Activated naive CD4-positive, alpha-beta T cell treated with anti-CD3 and anti-CD28 coated beads, Interleukin-2, amount 10 ng/mL, durations not matched to agents 7 days and 5 days (primary cell): ENCODE data around the gene MORF4L1.
"Not testable (repeated sequence)": the region's sequence is repeated elsewhere in the genome, so short reads cannot be mapped to it uniquely, and the experiment has no call there.

Experiments used
- CTCF ChIA-PET: fragments of 350-600 bp; sonication (Branson Sonifier 250); formaldehyde crosslinking; loops from one replicate; lab custom pipeline; 2021; ENCODE audit warnings: antibody characterized with exemption; lab: Charles Lee
- DNase-seq: peaks from one replicate; pipeline ENCODE4 v3.0.0-alpha.2; 2020
- H3K27ac Mint-ChIP-seq: one replicate; pipeline ENCODE4 v1.8.0; 2021; ENCODE audit warnings: mild to moderate bottlenecking, moderate library complexity, mixed read lengths
- H3K27me3 Mint-ChIP-seq: one replicate; pipeline ENCODE4 v1.8.0; 2021; ENCODE audit warnings: mild to moderate bottlenecking, mixed read lengths
- H3K36me3 Mint-ChIP-seq: one replicate; pipeline ENCODE4 v1.8.0; 2021; ENCODE audit warnings: mixed read lengths
- H3K4me1 Mint-ChIP-seq: one replicate; pipeline ENCODE4 v1.8.0; 2021; ENCODE audit warnings: mixed read lengths
- H3K4me3 Mint-ChIP-seq: one replicate; pipeline ENCODE4 v1.8.0; 2021; ENCODE audit warnings: mild to moderate bottlenecking, moderate library complexity, mixed read lengths
- H3K9me3 Mint-ChIP-seq: one replicate; pipeline ENCODE4 v1.8.0; 2021; ENCODE audit warnings: mixed read lengths

Gene MORF4L1

GRCh38 chr15:78846906-78847305 lies 25.8 kb upstream of the MORF4L1 start:
- CTCF ChIA-PET, H3K4me3 Mint-ChIP-seq, H3K4me1 Mint-ChIP-seq, H3K27ac Mint-ChIP-seq, DNase-seq, H3K9me3 Mint-ChIP-seq, H3K36me3 Mint-ChIP-seq: not testable (repeated sequence)
- peaks cover 17% of the 10 kb centered on the region for H3K27me3 Mint-ChIP-seq

- H3K36me3 Mint-ChIP-seq, H3K4me1 Mint-ChIP-seq, DNase-seq, CTCF ChIA-PET, H3K27ac Mint-ChIP-seq, H3K9me3 Mint-ChIP-seq, H3K4me3 Mint-ChIP-seq: not testable (repeated sequence)
- H3K27me3 Mint-ChIP-seq, result peaks cover 17% of the 10 kb centered on the region
Measured at GRCh38 chr15:78847387-78847906, 25.2 kb upstream of the MORF4L1 start.

- CTCF ChIA-PET, result no interaction called here
Measured at GRCh38 chr15:78850352-78850751, 22.3 kb upstream of the MORF4L1 start.

GRCh38 chr15:78850941-78851755 lies 21.5 kb upstream of the MORF4L1 start:
- Mint-ChIP-seq H3K27ac (no peak overlapping the region), H3K27me3 (peaks cover 11% of the 10 kb centered on the region), H3K4me1 (no peaks in the 10 kb centered on the region), H3K36me3 (no peaks in the 10 kb centered on the region), H3K4me3 (no peak overlapping the region), H3K9me3 (no peaks in the 10 kb centered on the region)
- CTCF ChIA-PET, result interaction anchor here (0.5 kb wide), 1 partner anchor 33 kb away, joined by 3 read pairs; no protein-coding TSS in a partner anchor
- no peak for DNase-seq

More at GRCh38 chr15:78850352-78850751, 22.3 kb upstream of the MORF4L1 start:
- no peak for DNase-seq
- Mint-ChIP-seq H3K9me3 (no peaks in the 10 kb centered on the region), H3K27ac (peak overlapping the region; percentile 52), H3K4me1 (no peaks in the 10 kb centered on the region), H3K27me3 (peaks cover 11% of the 10 kb centered on the region), H3K4me3 (no peak overlapping the region), H3K36me3 (no peaks in the 10 kb centered on the region)

GRCh38 chr15:78853500-78853899 lies 19.2 kb upstream of the MORF4L1 start:
- Mint-ChIP-seq H3K27ac (no peak overlapping the region), H3K4me3 (no peak overlapping the region), H3K36me3 (no peaks in the 10 kb centered on the region), H3K9me3 (no peaks in the 10 kb centered on the region), H3K4me1 (no peaks in the 10 kb centered on the region), H3K27me3 (peaks cover 14% of the 10 kb centered on the region)
- DNase-seq, result no peak
- CTCF ChIA-PET, result no interaction called here

DNA sequence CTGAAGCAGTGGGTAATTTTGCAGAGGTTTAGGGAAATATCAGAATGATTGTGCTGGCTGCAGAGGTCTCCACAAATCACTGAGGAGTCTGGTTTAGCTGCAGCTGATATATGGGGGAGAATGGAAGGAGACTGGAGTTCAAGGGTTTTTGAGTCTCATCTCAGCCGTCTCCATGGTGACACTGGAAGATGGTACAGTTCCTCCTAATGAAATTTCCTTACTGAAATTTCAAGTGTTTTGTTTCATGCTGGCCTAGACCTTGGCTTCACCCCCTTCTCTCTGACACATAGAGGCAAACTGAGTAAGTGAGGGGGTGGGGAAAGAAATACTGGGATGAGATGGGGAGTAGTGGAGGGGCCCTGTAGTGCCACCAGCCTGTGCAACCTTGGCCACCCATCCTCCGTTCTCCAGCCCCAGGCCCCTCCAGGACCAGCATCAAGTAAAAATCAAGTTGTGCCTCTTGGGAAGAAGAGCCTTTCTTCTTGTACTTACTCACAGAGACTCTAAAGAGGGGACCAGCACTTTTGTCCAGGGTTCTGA lies 17.8 kb upstream of the MORF4L1 start:
- Mint-ChIP-seq H3K36me3 (no peaks in the 10 kb centered on the region), H3K4me1 (peaks cover 2% of the 10 kb centered on the region), H3K9me3 (no peaks in the 10 kb centered on the region), H3K27me3 (peaks cover 15% of the 10 kb centered on the region), H3K4me3 (no peak overlapping the region), H3K27ac (no peak overlapping the region)
- CTCF ChIA-PET, result no interaction called here
- DNase-seq, result no peak

DNA sequence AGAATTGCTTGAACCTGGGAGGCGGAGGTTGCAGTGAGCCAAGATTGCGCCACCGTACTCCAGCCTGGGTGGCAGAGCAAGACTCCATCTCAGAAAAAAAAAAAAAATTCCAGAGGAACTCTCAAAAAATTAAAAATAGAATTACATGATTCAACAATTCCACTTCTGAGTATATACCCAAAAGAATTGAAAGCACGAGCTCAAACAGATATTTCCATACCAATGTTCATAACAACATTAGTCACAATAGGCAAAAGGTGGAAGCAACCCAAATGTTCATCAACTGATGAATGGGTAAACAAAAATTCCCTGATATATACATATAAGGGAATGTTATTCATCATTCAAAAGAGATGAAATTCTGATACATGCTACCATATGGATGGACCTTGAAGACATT lies 16.9 kb upstream of the MORF4L1 start:
- Mint-ChIP-seq H3K4me1 (peaks cover 7% of the 10 kb centered on the region), H3K27me3 (peaks cover 17% of the 10 kb centered on the region), H3K27ac (no peak overlapping the region), H3K9me3 (no peaks in the 10 kb centered on the region), H3K36me3 (no peaks in the 10 kb centered on the region), H3K4me3 (no peak overlapping the region)
- no peak for DNase-seq
- CTCF ChIA-PET, result no interaction called here

- Mint-ChIP-seq H3K4me3 (peak overlapping the region; percentile 72), H3K27me3 (peaks cover 16% of the 10 kb centered on the region), H3K27ac (peak overlapping the region; percentile 79), H3K4me1 (peaks cover 7% of the 10 kb centered on the region), H3K36me3 (no peaks in the 10 kb centered on the region), H3K9me3 (no peaks in the 10 kb centered on the region)
- CTCF ChIA-PET, result interaction anchor here (0.7 to 1.8 kb wide), 6 partner anchors 11 to 307 kb away, joined by 3 to 8 read pairs (median 4); partner anchors contain the start of gene MORF4L1
- DNase-seq, result peak; percentile 82
Measured at GRCh38 chr15:78859971-78860719, 12.5 kb upstream of the MORF4L1 start.

GRCh38 chr15:78865585-78865984 lies 7.1 kb upstream of the MORF4L1 start:
- CTCF ChIA-PET, H3K4me1 Mint-ChIP-seq, H3K27ac Mint-ChIP-seq, H3K9me3 Mint-ChIP-seq, H3K4me3 Mint-ChIP-seq, H3K36me3 Mint-ChIP-seq, DNase-seq: not testable (repeated sequence)
- H3K27me3 Mint-ChIP-seq, result peaks cover 16% of the 10 kb centered on the region

GRCh38 chr15:78866031-78866430 lies 6.7 kb upstream of the MORF4L1 start:
- CTCF ChIA-PET, H3K27ac Mint-ChIP-seq, H3K4me3 Mint-ChIP-seq, H3K36me3 Mint-ChIP-seq, H3K9me3 Mint-ChIP-seq, H3K4me1 Mint-ChIP-seq, DNase-seq: not testable (repeated sequence)
- peaks cover 16% of the 10 kb centered on the region for H3K27me3 Mint-ChIP-seq

- H3K9me3 Mint-ChIP-seq, result no peaks in the 10 kb centered on the region
- DNase-seq, result no peak
- no peak overlapping the region for H3K4me3 Mint-ChIP-seq
- peaks cover 6% of the 10 kb centered on the region for H3K4me1 Mint-ChIP-seq
- CTCF ChIA-PET, result no interaction called here
- no peaks in the 10 kb centered on the region for H3K36me3 Mint-ChIP-seq
- peaks cover 16% of the 10 kb centered on the region for H3K27me3 Mint-ChIP-seq
- H3K27ac Mint-ChIP-seq, result no peak overlapping the region
Measured at GRCh38 chr15:78866803-78867202, 5.9 kb upstream of the MORF4L1 start.

GRCh38 chr15:78868366-78868765 lies 4.3 kb upstream of the MORF4L1 start:
- Mint-ChIP-seq H3K36me3 (no peaks in the 10 kb centered on the region), H3K27ac (no peak overlapping the region), H3K4me3 (no peak overlapping the region), H3K9me3 (no peaks in the 10 kb centered on the region), H3K4me1 (peaks cover 11% of the 10 kb centered on the region), H3K27me3 (peaks cover 11% of the 10 kb centered on the region)
- CTCF ChIA-PET, result no interaction called here
- DNase-seq, result no peak

GRCh38 chr15:78871483-78872127 lies 1.1 kb upstream of the MORF4L1 start:
- CTCF ChIA-PET, result interaction anchor here (1.1 to 1.2 kb wide), 2 partner anchors 11 to 12 kb away, joined by 3 to 8 read pairs; no protein-coding TSS in a partner anchor
- not testable (repeated sequence) for DNase-seq, H3K9me3 Mint-ChIP-seq
- peaks cover 11% of the 10 kb centered on the region for H3K36me3 Mint-ChIP-seq
- peak overlapping the region; percentile 86 for H3K27ac Mint-ChIP-seq
- H3K4me3 Mint-ChIP-seq, result peak overlapping the region; percentile 71
- peaks cover 11% of the 10 kb centered on the region for H3K27me3 Mint-ChIP-seq
- H3K4me1 Mint-ChIP-seq, result peaks cover 34% of the 10 kb centered on the region
